ENCODE data around the gene FHAD1.

GRCh38 chr1:15287035-15287979, 40.3 kb downstream of the FHAD1 start:
- TF ChIP-seq ZNF8 (CRISPR knock-in tag; IDR thresholded peaks at IDR 0.05) (no peak), ZFP3 (CRISPR knock-in tag; IDR thresholded peaks at IDR 0.05) (no peak), OSR1 (CRISPR knock-in tag; IDR thresholded peaks at IDR 0.05) (no peak), CSRNP3 (CRISPR knock-in tag; IDR thresholded peaks at IDR 0.05) (no peak), PATZ1 (CRISPR knock-in tag; IDR thresholded peaks at IDR 0.05; ENCODE audit: borderline replicate concordance) (no peak), ZFP30 (CRISPR knock-in tag; IDR thresholded peaks at IDR 0.05) (no peak), POU6F1 (CRISPR knock-in tag; IDR thresholded peaks at IDR 0.05; ENCODE audit: borderline replicate concordance, low read depth) (no peak), RARB (CRISPR knock-in tag; IDR thresholded peaks at IDR 0.05) (no peak), CREB5 (CRISPR knock-in tag; IDR thresholded peaks at IDR 0.05; ENCODE audit: low read depth) (no peak), TOX (CRISPR knock-in tag; IDR thresholded peaks at IDR 0.05; ENCODE audit: borderline replicate concordance) (no peak), TSHZ2 (CRISPR knock-in tag; IDR thresholded peaks at IDR 0.05) (no peak)

Measured in SK-N-SH treated with all-trans-retinoic acid at 6 μM for 48 hours (cell line).